ENCODE data around the gene PRR14.

DNA sequence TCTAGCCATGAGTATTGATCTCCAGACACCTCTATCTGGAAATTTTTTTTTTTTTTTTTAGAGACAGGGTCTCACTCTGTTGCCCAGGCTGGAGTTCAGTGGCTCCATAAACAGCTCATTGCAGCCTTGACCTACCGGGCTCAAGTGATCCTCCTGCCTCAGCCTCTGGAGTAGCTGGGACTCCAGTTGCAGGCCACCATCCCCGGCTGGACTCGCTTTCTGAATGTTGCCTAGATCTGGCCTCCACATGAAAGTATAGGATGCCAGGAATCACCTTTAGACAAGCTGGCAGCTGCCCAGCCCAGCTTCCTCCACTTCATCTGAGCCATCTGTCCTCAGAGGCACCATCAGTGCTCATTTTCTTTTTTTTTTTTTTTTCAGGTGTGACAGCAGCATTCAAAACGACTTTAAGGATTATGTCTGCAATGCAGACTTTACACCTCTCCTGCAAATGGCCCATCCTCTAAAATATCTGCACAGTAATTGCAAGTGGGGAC is 6.4 kb upstream of the PRR14 start:
- TF ChIP-seq ZC3H10 (CRISPR knock-in tag; IDR thresholded peaks at IDR 0.05): no peak
- no peak for TF ChIP-seq TCF4 (CRISPR knock-in tag; IDR thresholded peaks at IDR 0.05; ENCODE audit: borderline replicate concordance)

All from SK-N-SH treated with all-trans-retinoic acid at 6 μM for 48 hours (cell line).